ENCODE data around the gene SPTLC3. TPM values are rescaled to one million over a fixed set of nuclear protein-coding genes. Genes with fewer than 3 reads are reported as not detected.

The SPTLC3 gene
- polyA plus RNA-seq, 1 of the 3 experiments (the other 2 are of a cell fraction), result 0.02 TPM

DNA sequence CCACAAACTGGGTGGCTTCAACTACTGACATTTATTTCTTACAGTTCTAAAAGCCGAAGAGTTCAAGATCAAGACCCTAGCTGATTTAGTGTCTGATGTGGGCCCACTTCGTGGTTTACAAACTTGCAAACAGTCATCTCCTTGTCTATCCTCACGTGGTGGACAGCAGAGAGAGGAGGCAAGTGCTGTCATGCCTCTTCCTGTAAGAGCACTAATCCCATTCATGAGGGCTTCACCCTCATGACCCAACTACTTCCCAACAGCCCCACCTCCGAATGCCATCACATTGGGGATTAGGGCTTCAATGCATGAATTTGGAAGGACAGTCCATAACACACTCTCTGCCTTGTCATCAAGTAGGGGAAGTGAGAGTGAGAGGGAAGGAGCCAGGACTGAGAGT is 196.7 kb downstream of the SPTLC3 start:
- H3K27ac ChIP-seq (ENCODE audit: low read depth in 2 of 2, low read length in 1 of 2), result no peak overlapping the region
- H3K4me3 ChIP-seq (ENCODE audit: low read depth in 2 of 2, low read length in 1 of 2), result no peak overlapping the region
- H3K4me2 ChIP-seq, result no peak overlapping the region
- 2% methylated on average over 4 of the region's 4 CpGs for WGBS (ENCODE audit: low lambda C conversion rate)
- no peaks in the 10 kb centered on the region for H3F3A ChIP-seq (replicated peaks; ENCODE audit: insufficient read depth)
- H3K27me3 ChIP-seq (ENCODE audit: insufficient read depth), result no peaks in the 10 kb centered on the region
- ChIA-PET CTCF (no interaction called here), POLR2A (no interaction called here)
- H3K36me3 ChIP-seq (replicated peaks in 1 of 2; ENCODE audit: control insufficient read depth in 1 of 2, insufficient read depth in 2 of 2, low read length in 1 of 2), result no peaks in the 10 kb centered on the region
- no peaks in the 10 kb centered on the region for H4K20me1 ChIP-seq (ENCODE audit: insufficient read depth)
- no peaks in the 10 kb centered on the region for H3K4me1 ChIP-seq (ENCODE audit: control insufficient read depth in 1 of 2, insufficient read depth in 2 of 2, low read depth in 1 of 2, low read length in 1 of 2)
- no peaks in the 10 kb centered on the region for H3K9me3 ChIP-seq
- TF ChIP-seq USF1 (IDR thresholded peaks at IDR 0.05; ENCODE audit: borderline replicate concordance, low read depth) (no peak), TCF12 (IDR thresholded peaks at IDR 0.05) (no peak), RCOR1 (IDR thresholded peaks at IDR 0.05; ENCODE audit: low read length) (no peak), RAD21 (IDR thresholded peaks at IDR 0.05; ENCODE audit: low read length) (no peak), SMC3 (IDR thresholded peaks at IDR 0.05; ENCODE audit: low read depth, low read length) (no peak), RXRA (IDR thresholded peaks at IDR 0.05; ENCODE audit: borderline replicate concordance, low read depth) (no peak), MXI1 (IDR thresholded peaks at IDR 0.05; ENCODE audit: low read depth, low read length) (no peak), YY1 (IDR thresholded peaks at IDR 0.05; ENCODE audit: low read depth) (no peak), NFIC (IDR thresholded peaks at IDR 0.05; ENCODE audit: borderline replicate concordance) (no peak), ELF1 (IDR thresholded peaks at IDR 0.05) (no peak), GABPA (IDR thresholded peaks at IDR 0.05; ENCODE audit: low read depth) (no peak), FOXM1 (IDR thresholded peaks at IDR 0.05; ENCODE audit: low read depth) (no peak), JUND (IDR thresholded peaks at IDR 0.05) (no peak), POLR2AphosphoS5 (IDR thresholded peaks at IDR 0.05; ENCODE audit: low read depth, low read length) (no peak), EP300 (IDR thresholded peaks at IDR 0.05; ENCODE audit: borderline replicate concordance in 1 of 2, low read depth in 1 of 2, low read length in 1 of 2) (no peak)
- TF ChIP-seq, protein P1, sequence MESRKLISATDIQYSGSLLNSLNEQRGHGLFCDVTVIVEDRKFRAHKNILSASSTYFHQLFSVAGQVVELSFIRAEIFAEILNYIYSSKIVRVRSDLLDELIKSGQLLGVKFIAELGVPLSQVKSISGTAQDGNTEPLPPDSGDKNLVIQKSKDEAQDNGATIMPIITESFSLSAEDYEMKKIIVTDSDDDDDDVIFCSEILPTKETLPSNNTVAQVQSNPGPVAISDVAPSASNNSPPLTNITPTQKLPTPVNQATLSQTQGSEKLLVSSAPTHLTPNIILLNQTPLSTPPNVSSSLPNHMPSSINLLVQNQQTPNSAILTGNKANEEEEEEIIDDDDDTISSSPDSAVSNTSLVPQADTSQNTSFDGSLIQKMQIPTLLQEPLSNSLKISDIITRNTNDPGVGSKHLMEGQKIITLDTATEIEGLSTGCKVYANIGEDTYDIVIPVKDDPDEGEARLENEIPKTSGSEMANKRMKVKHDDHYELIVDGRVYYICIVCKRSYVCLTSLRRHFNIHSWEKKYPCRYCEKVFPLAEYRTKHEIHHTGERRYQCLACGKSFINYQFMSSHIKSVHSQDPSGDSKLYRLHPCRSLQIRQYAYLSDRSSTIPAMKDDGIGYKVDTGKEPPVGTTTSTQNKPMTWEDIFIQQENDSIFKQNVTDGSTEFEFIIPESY (IDR thresholded peaks at IDR 0.05; ENCODE audit: borderline replicate concordance, low read depth), result no peak
- TF ChIP-seq, protein P2, sequence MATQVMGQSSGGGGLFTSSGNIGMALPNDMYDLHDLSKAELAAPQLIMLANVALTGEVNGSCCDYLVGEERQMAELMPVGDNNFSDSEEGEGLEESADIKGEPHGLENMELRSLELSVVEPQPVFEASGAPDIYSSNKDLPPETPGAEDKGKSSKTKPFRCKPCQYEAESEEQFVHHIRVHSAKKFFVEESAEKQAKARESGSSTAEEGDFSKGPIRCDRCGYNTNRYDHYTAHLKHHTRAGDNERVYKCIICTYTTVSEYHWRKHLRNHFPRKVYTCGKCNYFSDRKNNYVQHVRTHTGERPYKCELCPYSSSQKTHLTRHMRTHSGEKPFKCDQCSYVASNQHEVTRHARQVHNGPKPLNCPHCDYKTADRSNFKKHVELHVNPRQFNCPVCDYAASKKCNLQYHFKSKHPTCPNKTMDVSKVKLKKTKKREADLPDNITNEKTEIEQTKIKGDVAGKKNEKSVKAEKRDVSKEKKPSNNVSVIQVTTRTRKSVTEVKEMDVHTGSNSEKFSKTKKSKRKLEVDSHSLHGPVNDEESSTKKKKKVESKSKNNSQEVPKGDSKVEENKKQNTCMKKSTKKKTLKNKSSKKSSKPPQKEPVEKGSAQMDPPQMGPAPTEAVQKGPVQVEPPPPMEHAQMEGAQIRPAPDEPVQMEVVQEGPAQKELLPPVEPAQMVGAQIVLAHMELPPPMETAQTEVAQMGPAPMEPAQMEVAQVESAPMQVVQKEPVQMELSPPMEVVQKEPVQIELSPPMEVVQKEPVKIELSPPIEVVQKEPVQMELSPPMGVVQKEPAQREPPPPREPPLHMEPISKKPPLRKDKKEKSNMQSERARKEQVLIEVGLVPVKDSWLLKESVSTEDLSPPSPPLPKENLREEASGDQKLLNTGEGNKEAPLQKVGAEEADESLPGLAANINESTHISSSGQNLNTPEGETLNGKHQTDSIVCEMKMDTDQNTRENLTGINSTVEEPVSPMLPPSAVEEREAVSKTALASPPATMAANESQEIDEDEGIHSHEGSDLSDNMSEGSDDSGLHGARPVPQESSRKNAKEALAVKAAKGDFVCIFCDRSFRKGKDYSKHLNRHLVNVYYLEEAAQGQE (IDR thresholded peaks at IDR 0.05; ENCODE audit: low read depth, low read length), result no peak
- TF ChIP-seq, protein P3, sequence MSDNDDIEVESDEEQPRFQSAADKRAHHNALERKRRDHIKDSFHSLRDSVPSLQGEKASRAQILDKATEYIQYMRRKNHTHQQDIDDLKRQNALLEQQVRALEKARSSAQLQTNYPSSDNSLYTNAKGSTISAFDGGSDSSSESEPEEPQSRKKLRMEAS (IDR thresholded peaks at IDR 0.05; ENCODE audit: low read depth), result no peak
- H3K9me2 ChIP-seq, result no peaks in the 10 kb centered on the region
- H3K79me2 ChIP-seq (ENCODE audit: insufficient read depth), result no peaks in the 10 kb centered on the region
- H3K9ac ChIP-seq, result no peak overlapping the region
- H2AFZ ChIP-seq (ENCODE audit: low read depth), result no peak overlapping the region
- DNase-seq, result no peak

Measured in SK-N-SH (cell line).